Measurements from ENCODE around the gene KRTAP4-8.
"Not testable (repeated sequence)": the region's sequence is repeated elsewhere in the genome, so short reads cannot be mapped to it uniquely, and the experiment has no call there.

KRTAP4-8 gene

DNA sequence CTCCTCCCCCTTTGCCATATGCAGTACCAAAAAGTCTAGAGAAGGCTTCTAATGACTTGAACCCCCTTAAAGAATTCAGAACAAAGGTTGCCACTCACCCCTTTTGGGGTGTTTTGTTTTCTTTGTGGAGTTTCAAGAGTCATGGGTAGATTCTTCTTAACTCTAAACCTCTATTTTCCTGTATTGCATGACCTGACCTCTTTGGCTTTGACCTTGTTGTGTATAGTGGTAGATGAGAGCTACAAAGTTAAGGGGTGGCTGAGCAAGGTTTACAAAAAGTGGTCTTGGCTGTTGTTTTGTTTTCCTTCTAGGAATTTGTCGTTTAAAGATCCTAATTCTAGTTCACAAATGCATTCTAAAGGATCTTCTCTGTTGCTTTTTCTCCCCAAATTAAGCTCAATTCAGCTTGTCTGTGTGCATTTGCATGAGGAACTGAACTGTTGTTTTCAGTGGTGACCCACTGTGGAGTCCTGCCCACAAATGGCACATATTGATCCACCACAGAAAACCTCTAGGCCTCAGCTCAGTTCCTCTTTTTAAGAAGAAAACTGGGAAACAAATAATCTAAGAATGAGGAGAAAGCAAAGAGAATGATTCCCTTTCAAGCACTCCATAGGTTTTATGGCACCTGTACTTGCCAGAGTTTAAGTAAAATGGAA, 10.9 kb upstream of the KRTAP4-8 start:
- not testable (repeated sequence) for DNase-seq (ENCODE audit: low read depth)

DNA sequence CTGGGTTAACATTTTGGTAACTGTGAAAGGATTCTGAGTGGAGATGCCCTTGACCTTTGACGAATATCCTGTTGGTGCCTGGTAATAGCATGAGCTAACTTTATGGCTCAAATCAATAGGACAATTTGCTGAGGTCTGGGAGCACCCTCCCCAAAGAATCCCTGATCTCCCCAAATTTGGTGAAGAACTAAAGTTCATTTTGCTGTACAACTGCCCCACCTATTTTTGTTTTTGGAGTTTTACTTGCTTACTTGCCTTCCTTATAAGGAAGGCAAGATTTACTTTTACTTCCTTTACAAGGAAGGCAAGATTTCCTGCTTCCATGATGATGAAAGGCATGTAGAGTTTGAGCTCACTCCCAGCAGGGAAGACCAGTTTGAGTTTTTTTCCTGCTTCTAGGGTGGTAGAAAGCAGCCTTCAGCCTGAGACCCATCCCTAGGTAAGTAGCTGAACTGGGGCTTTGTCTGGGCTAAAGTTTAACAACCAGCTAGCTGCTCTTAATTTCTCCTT, 10.1 kb upstream of the KRTAP4-8 start:
- DNase-seq (ENCODE audit: low read depth), result no peak

GRCh38 chr17:41105347-41105746, 7.4 kb upstream of the KRTAP4-8 start, which contains the start of gene KRTAP4-9:
Gene KRTAP4-9, plus strand, starts transcription at chr17:41105389. Its CDS starts 0 bp downstream, at chr17:41105389.
- not testable (repeated sequence) for DNase-seq (ENCODE audit: low read depth)

DNA sequence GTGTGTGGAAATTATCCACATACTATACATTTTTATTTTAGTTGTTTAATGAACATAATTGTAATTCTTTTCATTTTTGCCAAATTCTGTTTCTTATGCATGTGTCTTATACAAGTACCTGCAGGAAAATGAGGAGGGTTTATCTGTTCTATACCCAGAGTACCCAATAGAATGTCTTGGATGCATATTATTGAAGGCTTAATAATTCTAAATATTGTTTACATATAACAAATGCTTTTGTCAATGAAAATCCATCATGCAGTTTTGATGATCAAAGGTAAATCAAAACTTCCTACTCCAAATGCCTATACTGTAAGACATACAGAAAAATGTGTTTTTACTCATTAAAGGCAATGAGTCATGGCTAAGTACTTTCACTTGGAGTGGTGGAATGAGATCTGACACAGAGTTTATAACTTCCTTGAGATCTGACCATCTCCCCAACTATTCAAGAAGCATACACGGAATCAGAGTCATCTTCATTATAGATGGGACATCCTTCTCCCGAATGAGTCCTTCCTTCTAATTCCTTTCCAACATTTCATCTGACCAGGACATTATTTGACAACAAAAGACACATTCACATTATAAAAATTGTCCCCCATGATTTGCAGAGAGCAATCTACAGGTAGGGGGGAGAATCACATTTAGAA, 6.6 kb upstream of the KRTAP4-8 start:
- not testable (repeated sequence) for DNase-seq (ENCODE audit: low read depth)

DNA sequence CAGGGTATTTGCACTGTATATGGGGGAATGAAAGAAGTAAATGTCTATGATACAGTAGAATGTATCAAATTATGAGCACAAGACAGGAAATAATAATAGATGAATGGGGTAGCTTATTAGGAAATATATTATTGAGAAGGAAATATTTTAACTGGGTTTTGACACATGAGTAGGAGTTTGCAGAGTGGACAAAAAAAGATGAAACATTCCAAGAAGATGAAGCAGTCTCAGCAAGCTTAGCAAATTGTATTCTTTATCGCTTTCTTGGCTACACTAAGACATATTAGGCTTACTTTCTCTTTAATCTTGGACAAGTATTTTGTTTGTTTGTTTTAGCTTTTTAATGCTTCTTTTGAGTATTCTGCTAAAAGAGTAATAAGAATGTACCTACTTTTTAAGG, 6.0 kb upstream of the KRTAP4-8 start:
- no peak for DNase-seq (ENCODE audit: low read depth)

DNA sequence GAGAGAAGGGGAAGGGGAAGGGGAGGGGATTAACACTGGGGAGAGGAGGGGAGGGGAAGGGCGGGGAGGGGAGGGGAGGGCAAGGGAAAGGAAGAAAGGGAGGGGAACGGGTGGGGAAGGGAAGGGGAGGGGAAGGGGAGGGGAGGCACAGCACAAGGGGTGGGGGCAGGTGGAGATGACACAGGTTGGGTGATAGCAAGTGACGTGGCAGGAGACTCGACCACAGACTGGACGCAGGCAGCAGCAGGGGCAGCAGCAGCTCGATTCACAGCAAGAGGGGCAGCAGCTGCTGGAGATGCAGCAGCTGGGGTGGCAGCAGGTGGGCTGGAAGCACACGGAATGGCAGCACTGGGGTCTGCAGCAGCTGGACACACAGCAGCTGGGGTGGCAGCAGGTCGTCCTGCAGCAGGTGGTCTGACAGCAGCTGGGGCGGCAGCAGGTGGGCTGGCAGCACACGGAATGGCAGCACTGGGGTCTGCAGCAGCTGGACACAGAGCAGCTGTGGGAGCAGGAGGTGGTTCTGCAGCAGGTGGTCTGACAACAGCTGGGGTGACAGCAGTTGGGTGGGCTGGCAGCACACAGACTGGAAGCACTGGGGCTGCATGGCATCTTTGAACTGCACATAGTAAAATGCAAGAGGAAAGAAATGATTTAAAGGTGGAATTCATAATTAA, 3.8 kb upstream of the KRTAP4-8 start, which contains the start of gene KRTAP4-16:
KRTAP4-16 (minus strand) TSS at position 624 of the 674 bp plus-strand sequence; CDS start at position 624, 0 bp downstream.
- no peak for DNase-seq (ENCODE audit: low read depth)

DNA sequence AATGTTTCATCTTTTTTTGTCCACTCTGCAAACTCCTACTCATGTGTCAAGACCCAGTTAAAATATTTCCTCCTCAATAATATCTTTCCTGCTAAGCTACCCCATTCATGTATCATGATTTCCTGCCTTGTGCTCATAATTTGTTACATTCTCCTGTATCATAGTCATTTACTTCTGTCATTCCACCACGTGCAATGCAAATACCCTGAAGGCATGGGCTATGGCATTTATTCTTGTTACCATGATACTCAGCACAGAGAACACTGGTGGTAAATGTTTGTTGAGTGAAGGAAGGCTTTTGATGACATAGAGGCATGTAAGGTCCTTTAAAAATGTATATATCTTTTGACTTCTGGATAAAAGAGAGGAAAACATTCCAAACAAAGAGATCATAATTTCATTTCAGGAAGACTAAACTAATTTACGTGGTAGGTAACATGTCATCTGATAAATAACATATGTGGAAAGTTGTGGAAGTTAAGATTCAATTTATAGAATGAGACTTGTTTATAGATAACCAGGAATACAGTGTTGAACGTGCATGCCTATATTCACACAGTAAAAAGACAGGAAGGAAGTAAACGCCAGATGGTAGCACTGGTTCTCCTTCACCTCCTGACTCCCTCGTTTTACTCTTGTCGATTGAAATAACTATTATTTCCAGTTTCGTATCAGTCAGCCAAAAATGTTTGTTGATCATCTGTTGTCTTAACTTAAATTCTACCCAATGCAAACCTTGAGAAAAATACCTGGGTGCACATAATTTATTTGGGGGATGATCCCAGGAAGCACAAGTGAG, 1.9 kb upstream of the KRTAP4-8 start:
- not testable (repeated sequence) for DNase-seq (ENCODE audit: low read depth)

- DNase-seq (ENCODE audit: low read depth), result no peak
Observed at GRCh38 chr17:41098481-41098880, 539 bp upstream of the KRTAP4-8 start.

DNA sequence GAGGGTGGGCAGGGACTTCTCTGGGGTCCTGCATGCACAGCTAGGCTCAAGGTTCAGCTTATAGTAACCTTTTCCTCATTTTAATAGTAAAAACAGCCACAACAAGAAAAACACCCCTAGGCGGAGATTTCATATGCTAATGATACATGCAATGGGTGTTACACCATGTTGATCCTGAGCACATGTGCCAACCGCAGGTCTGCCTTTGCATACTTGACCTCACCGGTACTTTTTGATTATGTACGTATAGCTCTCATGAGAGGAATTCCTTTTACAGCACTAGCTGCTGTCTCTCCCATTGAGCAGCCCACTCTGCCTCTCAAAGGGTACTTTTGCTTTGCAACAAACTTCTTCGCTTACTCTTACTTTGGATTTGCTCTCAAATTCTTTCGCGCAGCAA, 1.9 kb downstream of the KRTAP4-8 start:
- DNase-seq (ENCODE audit: low read depth), result no peak

DNA sequence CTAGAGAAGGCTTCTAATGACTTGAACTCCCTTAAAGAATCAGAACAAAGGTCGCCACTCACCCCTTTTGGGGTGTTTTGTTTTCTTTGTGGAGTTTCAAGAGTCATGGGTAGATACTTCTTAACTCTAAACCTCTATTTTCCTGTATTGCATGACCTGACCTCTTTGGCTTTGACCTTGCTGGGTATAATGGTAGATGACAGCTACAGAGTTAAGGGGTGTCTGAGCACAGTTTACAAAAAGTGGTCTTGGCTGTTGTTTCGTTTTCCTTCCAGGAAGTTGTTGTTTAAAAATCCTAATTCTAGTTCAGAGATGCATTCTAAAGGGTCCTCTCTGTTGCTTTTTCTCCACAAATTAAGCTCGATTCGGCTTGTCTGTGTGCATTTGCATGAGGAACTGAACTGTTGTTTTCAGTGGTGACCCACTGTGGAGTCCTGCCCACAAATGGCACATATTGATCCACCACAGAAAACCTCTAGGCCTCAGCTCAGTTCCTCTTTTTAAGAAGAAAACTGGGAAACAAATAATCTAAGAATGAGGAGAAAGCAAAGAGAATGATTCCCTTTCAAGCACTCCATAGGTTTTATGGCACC, 9.1 kb downstream of the KRTAP4-8 start:
- DNase-seq (ENCODE audit: low read depth), result not testable (repeated sequence)

GRCh38 chr17:41084100-41084856, 13.7 kb downstream of the KRTAP4-8 start, which contains the start of gene KRTAP4-7:
Gene KRTAP4-7, plus strand, starts transcription at chr17:41084150. Its CDS starts 57 bp downstream, at chr17:41084207.
- not testable (repeated sequence) for DNase-seq (ENCODE audit: low read depth)

GRCh38 chr17:41083427-41083826, 14.5 kb downstream of the KRTAP4-8 start:
- not testable (repeated sequence) for DNase-seq (ENCODE audit: low read depth)

DNA sequence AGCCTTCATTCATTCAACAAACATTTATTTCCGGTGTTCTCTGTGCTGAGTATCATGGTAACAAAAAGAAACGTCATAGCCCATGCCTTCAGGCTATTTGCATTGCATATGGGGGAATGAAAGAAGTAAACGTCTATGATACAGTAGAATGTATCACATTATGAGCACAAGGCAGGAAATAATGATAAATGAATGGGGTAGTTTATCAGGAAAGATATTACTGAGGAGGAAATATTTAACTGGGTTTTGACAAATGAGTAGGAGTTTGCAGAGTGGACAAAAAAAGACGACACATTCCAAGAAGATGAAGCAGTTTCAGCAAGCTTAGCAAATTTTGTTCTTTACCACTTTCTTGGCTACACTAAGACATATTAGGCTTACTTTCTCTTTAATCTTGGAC, 15.3 kb downstream of the KRTAP4-8 start:
- DNase-seq (ENCODE audit: low read depth), result no peak

- no peak for DNase-seq (ENCODE audit: low read depth)
Observed at GRCh38 chr17:41076788-41077187, 21.2 kb downstream of the KRTAP4-8 start.

DNA sequence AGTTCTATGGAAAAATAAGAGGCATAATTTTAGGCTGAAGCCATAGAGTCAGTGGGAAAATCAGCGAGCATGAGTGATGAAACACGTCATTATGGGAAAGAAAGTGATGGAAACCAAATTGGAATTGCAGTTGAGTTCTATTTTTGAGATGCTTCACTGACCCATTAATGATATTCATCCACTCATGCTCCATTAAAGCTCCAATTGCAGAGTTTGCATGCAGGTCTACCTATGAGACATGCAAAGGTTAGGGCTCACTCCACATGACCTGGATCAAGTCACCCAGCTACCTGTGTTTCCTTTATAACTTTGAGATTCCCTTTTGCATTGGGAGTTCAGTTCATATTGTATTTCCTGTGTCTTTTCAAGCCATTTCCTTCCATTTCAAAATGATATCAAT, 24.3 kb downstream of the KRTAP4-8 start:
- DNase-seq (ENCODE audit: low read depth), result no peak

GRCh38 chr17:41071606-41072360, 26.2 kb downstream of the KRTAP4-8 start:
- no peak for DNase-seq (ENCODE audit: low read depth)

DNA sequence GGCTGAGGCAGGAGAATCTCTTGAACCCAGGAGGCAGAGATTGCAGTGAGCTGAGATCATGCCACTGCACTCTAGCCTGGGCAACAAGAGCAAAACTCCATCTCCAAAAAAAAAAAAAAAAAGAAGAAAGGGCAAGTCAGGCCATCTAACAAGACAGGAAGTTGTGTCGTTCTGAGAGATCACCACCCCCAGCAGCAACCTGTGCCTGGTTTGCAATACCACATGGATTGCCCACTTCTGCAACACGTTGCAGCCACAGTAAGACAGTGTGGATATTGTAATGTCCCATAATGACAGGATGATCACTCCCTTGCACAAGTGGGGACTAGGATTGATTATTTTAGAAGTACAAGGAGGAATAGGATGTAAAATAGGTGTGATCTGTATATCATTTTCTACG, 28.9 kb downstream of the KRTAP4-8 start:
- DNase-seq (ENCODE audit: low read depth), result no peak

DNA sequence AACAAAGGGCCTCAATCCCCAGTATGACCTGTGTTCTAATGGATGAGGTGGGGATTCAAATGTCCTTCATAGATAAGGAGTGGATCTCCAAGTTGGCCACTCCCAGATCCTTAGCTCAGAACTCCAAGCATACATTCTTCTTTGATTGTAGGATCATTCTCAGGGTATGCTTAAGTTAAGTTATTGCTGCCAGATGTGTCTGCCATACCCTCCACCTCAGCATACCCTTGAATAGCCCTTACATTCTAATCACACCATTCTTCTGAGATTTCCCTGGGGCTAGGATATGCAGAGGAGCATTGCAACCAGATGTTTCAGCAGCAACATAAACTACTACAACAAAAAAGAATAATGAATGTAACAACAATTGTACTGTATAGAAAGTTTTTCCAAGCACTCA, 30.7 kb downstream of the KRTAP4-8 start:
- no peak for DNase-seq (ENCODE audit: low read depth)

- DNase-seq (ENCODE audit: low read depth), result no peak
Observed at GRCh38 chr17:41065829-41066624, 31.9 kb downstream of the KRTAP4-8 start, which contains the start of gene KRTAP2-4. Gene KRTAP2-4, minus strand, starts transcription at chr17:41065879. Its CDS starts 34 bp downstream, at chr17:41065845.
